ENCODE measurements around the gene COX19. TPM values are rescaled to one million over a fixed set of nuclear protein-coding genes. Genes with fewer than 3 reads are reported as not detected.
"Not testable (repeated sequence)": the region's sequence is repeated elsewhere in the genome, so short reads cannot be mapped to it uniquely, and the experiment has no call there.

Gene COX19
- total RNA-seq, 1 experiment from 2014 or later, result 14.0 TPM

DNA sequence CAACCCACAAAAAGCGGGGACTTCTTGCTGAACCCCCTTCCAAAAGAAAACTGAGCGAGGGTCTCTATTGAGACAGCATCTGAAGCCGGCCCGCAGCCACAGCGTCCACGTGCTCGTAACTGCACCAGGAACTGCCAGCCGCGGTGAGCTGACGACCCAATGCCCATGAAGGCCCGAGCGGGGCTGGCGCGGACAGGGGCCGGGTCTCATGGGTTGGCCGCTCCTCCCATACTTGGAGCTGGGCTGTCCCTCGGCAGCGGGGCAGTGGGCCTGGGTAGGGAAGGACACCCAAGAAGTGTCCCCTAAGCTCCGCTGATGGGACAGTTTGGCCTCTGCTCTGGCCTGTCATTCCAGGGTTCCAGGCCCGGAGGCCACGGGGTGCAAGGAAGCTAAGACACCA, 30.0 kb upstream of the COX19 start (continued):
- TF ChIP-seq, protein P1, sequence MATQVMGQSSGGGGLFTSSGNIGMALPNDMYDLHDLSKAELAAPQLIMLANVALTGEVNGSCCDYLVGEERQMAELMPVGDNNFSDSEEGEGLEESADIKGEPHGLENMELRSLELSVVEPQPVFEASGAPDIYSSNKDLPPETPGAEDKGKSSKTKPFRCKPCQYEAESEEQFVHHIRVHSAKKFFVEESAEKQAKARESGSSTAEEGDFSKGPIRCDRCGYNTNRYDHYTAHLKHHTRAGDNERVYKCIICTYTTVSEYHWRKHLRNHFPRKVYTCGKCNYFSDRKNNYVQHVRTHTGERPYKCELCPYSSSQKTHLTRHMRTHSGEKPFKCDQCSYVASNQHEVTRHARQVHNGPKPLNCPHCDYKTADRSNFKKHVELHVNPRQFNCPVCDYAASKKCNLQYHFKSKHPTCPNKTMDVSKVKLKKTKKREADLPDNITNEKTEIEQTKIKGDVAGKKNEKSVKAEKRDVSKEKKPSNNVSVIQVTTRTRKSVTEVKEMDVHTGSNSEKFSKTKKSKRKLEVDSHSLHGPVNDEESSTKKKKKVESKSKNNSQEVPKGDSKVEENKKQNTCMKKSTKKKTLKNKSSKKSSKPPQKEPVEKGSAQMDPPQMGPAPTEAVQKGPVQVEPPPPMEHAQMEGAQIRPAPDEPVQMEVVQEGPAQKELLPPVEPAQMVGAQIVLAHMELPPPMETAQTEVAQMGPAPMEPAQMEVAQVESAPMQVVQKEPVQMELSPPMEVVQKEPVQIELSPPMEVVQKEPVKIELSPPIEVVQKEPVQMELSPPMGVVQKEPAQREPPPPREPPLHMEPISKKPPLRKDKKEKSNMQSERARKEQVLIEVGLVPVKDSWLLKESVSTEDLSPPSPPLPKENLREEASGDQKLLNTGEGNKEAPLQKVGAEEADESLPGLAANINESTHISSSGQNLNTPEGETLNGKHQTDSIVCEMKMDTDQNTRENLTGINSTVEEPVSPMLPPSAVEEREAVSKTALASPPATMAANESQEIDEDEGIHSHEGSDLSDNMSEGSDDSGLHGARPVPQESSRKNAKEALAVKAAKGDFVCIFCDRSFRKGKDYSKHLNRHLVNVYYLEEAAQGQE (IDR thresholded peaks at IDR 0.05; ENCODE audit: low read depth), result no peak

DNA sequence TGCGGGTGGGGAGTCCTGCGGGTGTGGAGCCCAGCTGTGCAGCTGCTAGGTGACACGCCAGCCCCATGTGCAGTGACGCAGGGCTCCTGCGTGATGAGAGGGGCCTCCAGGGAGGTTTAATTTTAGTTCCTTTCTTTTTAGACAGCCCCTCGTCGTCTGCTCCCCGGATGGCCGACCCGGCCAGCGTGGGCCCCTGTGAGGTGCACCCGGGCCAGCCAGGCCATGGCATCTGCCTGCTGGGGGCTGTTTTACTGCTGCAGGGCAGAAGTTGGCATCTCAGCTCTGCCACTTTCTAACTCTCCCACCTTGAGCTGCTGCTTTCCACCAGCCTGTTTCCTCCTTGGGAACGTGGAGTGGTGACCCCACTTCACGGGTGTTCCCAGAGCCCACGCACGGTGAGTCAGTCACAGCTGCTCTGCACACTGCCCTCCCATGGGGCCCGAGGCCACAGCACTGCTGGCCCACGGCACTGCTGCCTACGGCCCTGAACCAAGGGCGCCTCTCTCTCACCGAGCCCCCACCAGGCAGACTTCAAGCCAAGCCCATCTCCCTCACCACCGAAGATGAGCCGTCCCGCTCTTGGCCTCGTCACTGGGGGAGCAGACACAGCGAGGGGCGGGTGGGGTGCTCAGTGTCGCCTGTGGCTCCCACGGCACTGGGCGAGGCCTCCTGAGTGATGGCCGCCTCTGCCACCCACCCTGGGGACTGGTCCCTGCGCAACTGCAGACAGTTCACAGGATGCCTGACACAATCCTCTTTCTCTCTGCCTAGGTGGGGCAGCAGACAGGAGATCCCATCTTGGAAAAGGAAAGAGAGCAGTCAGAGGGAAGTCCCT, 28.9 kb upstream of the COX19 start:
- Histone ChIP-seq H3K9me2 (ENCODE audit: insufficient read depth) (no peaks in the 10 kb centered on the region), H3K9me3 (ENCODE audit: control insufficient read depth in 1 of 2, insufficient read depth in 1 of 2, low read depth in 1 of 2, low read length in 2 of 2) (no peaks in the 10 kb centered on the region), H3K4me3 (replicated peaks in 1 of 2; ENCODE audit: low read depth in 1 of 2, low read length in 2 of 2) (no peak overlapping the region), H3K27me3 (ENCODE audit: insufficient read depth, low read length) (no peaks in the 10 kb centered on the region), H3K9ac (ENCODE audit: low read length) (no peak overlapping the region), H2AFZ (ENCODE audit: low read depth, low read length, poor library complexity, severe bottlenecking) (no peak overlapping the region), H4K20me1 (ENCODE audit: insufficient read depth) (no peaks in the 10 kb centered on the region), H3K79me2 (ENCODE audit: insufficient read depth, low read length) (no peaks in the 10 kb centered on the region), H3K4me1 (ENCODE audit: control insufficient read depth in 1 of 2, insufficient read depth in 2 of 2, low read length in 2 of 2) (no peaks in the 10 kb centered on the region), H3K36me3 (ENCODE audit: control insufficient read depth in 1 of 2, insufficient read depth in 2 of 2, low read length in 2 of 2) (no peaks in the 10 kb centered on the region; a peak in 1 of 4 replicates), H3K4me2 (ENCODE audit: low read length) (no peak overlapping the region), H3K27ac (ENCODE audit: low read depth, low read length) (no peak overlapping the region)
- no peak for TF ChIP-seq SRF (IDR thresholded peaks at IDR 0.05; ENCODE audit: low read depth)
- TF ChIP-seq, protein P1 (IDR thresholded peaks at IDR 0.05; ENCODE audit: low read depth), result no peak
- TF ChIP-seq CEBPB (IDR thresholded peaks at IDR 0.05; ENCODE audit: low read depth), result no peak
- no peak for TF ChIP-seq ZFX (IDR thresholded peaks at IDR 0.05)
- no peak for TF ChIP-seq ELF1 (IDR thresholded peaks at IDR 0.05; ENCODE audit: borderline replicate concordance, low read depth)
- no peak for TF ChIP-seq POLR2AphosphoS5 (IDR thresholded peaks at IDR 0.05; ENCODE audit: low read depth, low read length)
- TF ChIP-seq, protein P2, sequence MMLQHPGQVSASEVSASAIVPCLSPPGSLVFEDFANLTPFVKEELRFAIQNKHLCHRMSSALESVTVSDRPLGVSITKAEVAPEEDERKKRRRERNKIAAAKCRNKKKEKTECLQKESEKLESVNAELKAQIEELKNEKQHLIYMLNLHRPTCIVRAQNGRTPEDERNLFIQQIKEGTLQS (IDR thresholded peaks at IDR 0.05), result no peak
- intact Hi-C loops (cut with micrococcal nuclease), result no loop called here
- RAD21 ChIA-PET (ENCODE audit: low non-redundant PET in 1 of 2, low total read pairs in 2 of 2, uncharacterized antibody in 2 of 2, unreplicated experiment in 2 of 2), result interaction anchor here in 1 of 2 experiments (0.6 kb wide), 1 partner anchor 11 kb away, joined by 3 read pairs; no protein-coding TSS in a partner anchor
- POLR2A ChIA-PET, result no interaction called here
- DNase-seq (ENCODE audit: low read depth, low spot score), result no peak
- no TSS peak for BruUV-seq (replicated peaks)
- no peak for ATAC-seq
- CTCF ChIA-PET, result no interaction called here

DNA sequence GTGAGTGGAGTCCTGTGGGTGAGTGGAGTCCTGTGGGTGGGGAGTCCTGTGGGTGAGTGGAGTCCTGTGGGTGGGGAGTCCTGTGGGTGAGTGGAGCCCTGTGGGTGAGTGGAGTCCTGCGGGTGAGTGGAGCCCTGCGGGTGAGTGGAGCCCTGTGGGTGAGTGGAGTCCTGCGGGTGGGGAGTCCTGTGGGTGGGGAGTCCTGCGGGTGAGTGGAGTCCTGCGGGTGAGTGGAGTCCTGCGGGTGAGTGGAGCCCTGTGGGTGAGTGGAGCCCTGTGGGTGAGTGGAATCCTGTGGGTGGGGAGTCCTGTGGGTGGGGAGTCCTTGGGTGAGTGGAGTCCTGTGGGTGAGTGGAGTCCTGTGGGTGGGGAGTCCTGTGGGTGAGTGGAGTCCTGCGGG, 27.1 kb upstream of the COX19 start:
- H3K4me1 ChIP-seq (ENCODE audit: control insufficient read depth in 1 of 2, insufficient read depth in 2 of 2, low read length in 2 of 2); H2AFZ ChIP-seq (ENCODE audit: low read depth, low read length, poor library complexity, severe bottlenecking); H4K20me1 ChIP-seq (ENCODE audit: insufficient read depth); RAD21 ChIA-PET (ENCODE audit: low non-redundant PET in 1 of 2, low total read pairs in 2 of 2, uncharacterized antibody in 2 of 2, unreplicated experiment in 2 of 2); H3K79me2 ChIP-seq (ENCODE audit: insufficient read depth, low read length); H3K4me3 ChIP-seq (replicated peaks in 1 of 2; ENCODE audit: low read depth in 1 of 2, low read length in 2 of 2); ATAC-seq; BruUV-seq (replicated peaks); H3K27ac ChIP-seq (ENCODE audit: low read depth, low read length); CTCF ChIA-PET; H3K9me2 ChIP-seq (ENCODE audit: insufficient read depth); intact Hi-C loops (cut with micrococcal nuclease); H3K9ac ChIP-seq (ENCODE audit: low read length); H3K9me3 ChIP-seq (ENCODE audit: control insufficient read depth in 1 of 2, insufficient read depth in 1 of 2, low read depth in 1 of 2, low read length in 2 of 2); POLR2A ChIA-PET; H3K4me2 ChIP-seq (ENCODE audit: low read length); H3K36me3 ChIP-seq (ENCODE audit: control insufficient read depth in 1 of 2, insufficient read depth in 2 of 2, low read length in 2 of 2); H3K27me3 ChIP-seq (ENCODE audit: insufficient read depth, low read length); DNase-seq (ENCODE audit: low read depth, low spot score): not testable (repeated sequence)

Data from HCT116 (cell line).